Gastrocnemius medialis (tissue), 4 donors: Measurements from ENCODE around the gene OBSCN. TPM values are rescaled to one million over a fixed set of nuclear protein-coding genes. Genes with fewer than 3 reads are reported as not detected.

Experiments used
- ATAC-seq, 2 donors: fragments of 150-250 bp; one replicate each; pipeline ENCODE4 v1.9.1; 2016
- DNase-seq, 2 donors: peaks; one replicate each; pipeline ENCODE4 v3.0.0-alpha.2; 2019
- H3K27ac ChIP-seq, 4 donors: fragments of 200-600 bp; sonication (generic); 1 replicate in 1 of 4; 2 replicates in 3 of 4; pipeline ENCODE4 v1.5.1; 2016 to 2018; ENCODE audit warnings: mild to moderate bottlenecking in 2 of 4, moderate library complexity in 1 of 4
- H3K27me3 ChIP-seq, 3 donors: fragments of 200-600 bp; sonication (generic) in 2 of 3; 1 replicate in 1 of 3; 2 replicates in 2 of 3; pipeline versions ENCODE4 v1.5.1 to v1.6.0; 2016 to 2019; ENCODE audit warnings: mild to moderate bottlenecking in 1 of 3, moderate library complexity in 1 of 3
- H3K36me3 ChIP-seq, 2 donors: fragments of 200-600 bp; sonication (generic) in 1 of 2; one replicate each; pipeline ENCODE4 v1.5.1; 2017 to 2018
- H3K4me1 ChIP-seq, 2 donors: fragments of 200-600 bp; sonication (generic) in 1 of 2; one replicate each; pipeline ENCODE4 v1.5.1; 2016 to 2017; ENCODE audit warnings: mild to moderate bottlenecking in 2 of 2
- H3K4me3 ChIP-seq, 4 donors: fragments of 200-600 bp; sonication (generic) in 3 of 4; 1 replicate in 1 of 4; 2 replicates in 3 of 4; pipeline ENCODE4 v1.5.1; 2016 to 2019; ENCODE audit warnings: mild to moderate bottlenecking in 2 of 4
- H3K9me3 ChIP-seq, 3 donors: fragments of 200-600 bp; sonication (generic) in 2 of 3; 1 replicate in 1 of 3; 2 replicates in 2 of 3; pipeline ENCODE4 v1.5.1; 2016 to 2019
- CTCF ChIP-seq, 5 experiments: fragments of 450-650 bp in 3 of 5; fragments of 200-600 bp in 2 of 5; sonication (generic) in 2 of 5; IDR thresholded peaks in 4 of 5; conservative IDR thresholded peaks in 1 of 5; 1 replicate in 4 of 5; 2 replicates in 1 of 5; pipeline ENCODE4 v1.5.1; 2016 to 2019; ENCODE audit warnings: antibody characterized with exemption in 5 of 5, mild to moderate bottlenecking in 3 of 5, moderate library complexity in 3 of 5
- POLR2A ChIP-seq, 2 donors: fragments of 450-650 bp; IDR thresholded peaks; one replicate each; pipeline ENCODE4 v1.6.1; 2017; ENCODE audit warnings: antibody characterized with exemption in 2 of 2, mild to moderate bottlenecking in 2 of 2, moderate library complexity in 2 of 2
- in situ Hi-C, 4 donors: fragments of 200-750 bp; cut with MboI; loops; one replicate each; pipeline versions ENCODE4 v1.15.0 to v1.8.0; 2017; ENCODE audit warnings: low sequenced_read_pairs in 4 of 4
- intact Hi-C: fragments of 100-400 bp; cut with DNase I; formaldehyde crosslinking; loops from one replicate; pipeline ENCODE4 v1.15.1; 2023; ENCODE audit warnings: low total_unique reads
- total RNA-seq, 4 donors: library from RNA; depleted of rRNA; stranded (reverse); fragments of >200 nt; gene quantifications; one replicate each; pipeline versions ENCODE4 v1.1.0 to v1.2.3, GENCODE V29; 2016

Gene OBSCN
- total RNA-seq, 4 donors from 2014 or later, result 798 to 1,571 (median 1,162) TPM

- Histone ChIP-seq H3K9me3 (no peaks in the 10 kb centered on the region), H3K27me3 (no peaks in the 10 kb centered on the region), H3K4me1 (no peaks in the 10 kb centered on the region), H3K36me3 (peaks cover 3 to 100% of the 10 kb centered on the region in 2 donors), H3K27ac (peak overlapping the region in 3 of 4 donors; percentile 27 to 43 (median 39)), H3K4me3 (no peak overlapping the region)
- DNase-seq, result peak in 1 of 2 donors; percentile 9
- no peak for ATAC-seq
- in situ Hi-C loops (no loop called here), intact Hi-C loops (no loop called here)
- TF ChIP-seq CTCF (IDR thresholded peaks at IDR 0.05 in 4 of 5, conservative IDR thresholded peaks at IDR 0.05 in 1 of 5) (no peak), POLR2A (IDR thresholded peaks at IDR 0.05) (no peak)
Measured at GRCh38 chr1:228288536-228289238, 80.8 kb downstream of the OBSCN start.

- intact Hi-C loops (no loop called here), in situ Hi-C loops (no loop called here)
- peak overlapping the region in 1 of 4 donors; percentile 39 for H3K27ac ChIP-seq
- no peak for TF ChIP-seq POLR2A (IDR thresholded peaks at IDR 0.05)
- TF ChIP-seq CTCF (IDR thresholded peaks at IDR 0.05 in 4 of 5, conservative IDR thresholded peaks at IDR 0.05 in 1 of 5), result no peak
- H3K4me3 ChIP-seq, result no peak overlapping the region
- no peaks in the 10 kb centered on the region for H3K27me3 ChIP-seq
- no peaks in the 10 kb centered on the region for H3K9me3 ChIP-seq
- H3K4me1 ChIP-seq, result no peaks in the 10 kb centered on the region
- DNase-seq (peak in 1 of 2 donors; percentile 9), ATAC-seq (no peak)
- peaks cover 3 to 100% of the 10 kb centered on the region in 2 donors for H3K36me3 ChIP-seq
Measured at GRCh38 chr1:228289239-228289849, 81.5 kb downstream of the OBSCN start.

- peak in 1 of 2 donors; percentile 15 for DNase-seq
Measured at GRCh38 chr1:228289996-228290881, 82.4 kb downstream of the OBSCN start.

More at GRCh38 chr1:228289996-228290881, 82.4 kb downstream of the OBSCN start:
- in situ Hi-C loops, result loop anchor here in 1 of 4 donors (10.0 kb wide), 1 partner anchor 65 kb away; no protein-coding TSS in a partner anchor
- peaks cover 3 to 100% of the 10 kb centered on the region in 2 donors for H3K36me3 ChIP-seq
- H3K27ac ChIP-seq, result peak overlapping the region in 3 of 4 donors; percentile 7 to 41 (median 15)
- H3K27me3 ChIP-seq, result no peaks in the 10 kb centered on the region
- no peak for TF ChIP-seq CTCF (IDR thresholded peaks at IDR 0.05 in 4 of 5, conservative IDR thresholded peaks at IDR 0.05 in 1 of 5)
- TF ChIP-seq POLR2A (IDR thresholded peaks at IDR 0.05), result no peak
- ATAC-seq, result no peak
- no peaks in the 10 kb centered on the region for H3K9me3 ChIP-seq
- intact Hi-C loops, result loop anchor here (5.0 kb wide), 1 partner anchor 62 kb away; no protein-coding TSS in a partner anchor
- no peaks in the 10 kb centered on the region for H3K4me1 ChIP-seq
- no peak overlapping the region for H3K4me3 ChIP-seq
